ENCODE results near the gene GP2.

GRCh38 chr16:20313741-20314140 lies 13.6 kb downstream of the GP2 start:
- no peak for TF ChIP-seq POLR2AphosphoS5 (IDR thresholded peaks at IDR 0.05; ENCODE audit: borderline replicate concordance, low read depth, low read length)
- TF ChIP-seq EZH2 (IDR thresholded peaks at IDR 0.05) = no peak
